Naive thymus-derived CD4-positive, alpha-beta T cell (primary cell): Measurements from ENCODE around the gene LENG1. TPM values are rescaled to one million over a fixed set of nuclear protein-coding genes. Genes with fewer than 3 reads are reported as not detected.
"Not testable (repeated sequence)": the region's sequence is repeated elsewhere in the genome, so short reads cannot be mapped to it uniquely, and the experiment has no call there.

Experiments used
- ATAC-seq: fragments of 150-1000 bp; cut with Tn5 transposase; 2 replicates; pipeline ENCODE4 v1.10.0; 2021; ENCODE audit warnings: mild to moderate bottlenecking, moderate library complexity
- CTCF ChIA-PET: fragments of 350-600 bp; sonication (Branson Sonifier 250); formaldehyde crosslinking; loops from one replicate; lab custom pipeline; 2021; ENCODE audit warnings: antibody characterized with exemption; lab: Charles Lee
- POLR2A ChIA-PET: fragments of 350-600 bp; sonication (Branson Sonifier 250); formaldehyde crosslinking; loops from one replicate; lab custom pipeline; 2021; ENCODE audit warnings: antibody characterized with exemption, inconsistent platforms; lab: Charles Lee
- DNase-seq, 9 donors: peaks; one replicate each; pipeline versions ENCODE4 v3.0.0 to v3.0.0-alpha.2; 2020 to 2022; ENCODE audit warnings: mixed read lengths in 1 of 9
- H3K27ac ChIP-seq: one replicate; pipeline ENCODE4 v1.7.0; 2013; ENCODE audit warnings: mild to moderate bottlenecking, low read depth, low read length, moderate library complexity
- H3K27me3 ChIP-seq, 2 donors: one replicate each; pipeline ENCODE4 v1.7.0; 2013; ENCODE audit warnings: low read length in 2 of 2, mild to moderate bottlenecking in 2 of 2, moderate library complexity in 2 of 2; ENCODE audit not compliant: control insufficient read depth in 2 of 2, insufficient read depth in 2 of 2
- H3K36me3 ChIP-seq, 3 experiments: 1 replicate in 2 of 3; 2 replicates in 1 of 3; pipeline ENCODE4 v1.7.0; 2013; ENCODE audit warnings: low read length in 3 of 3, mild to moderate bottlenecking in 3 of 3, moderate library complexity in 1 of 3; ENCODE audit not compliant: insufficient read depth in 3 of 3, control insufficient read depth in 2 of 3
- H3K4me1 ChIP-seq, 2 donors: one replicate each; pipeline ENCODE4 v1.7.0; 2013; ENCODE audit warnings: low read length in 2 of 2, mild to moderate bottlenecking in 2 of 2, moderate library complexity in 1 of 2; ENCODE audit not compliant: control insufficient read depth in 2 of 2, insufficient read depth in 2 of 2
- H3K4me3 ChIP-seq: 2 replicates; pipeline ENCODE4 v1.7.0; 2013; ENCODE audit warnings: mild to moderate bottlenecking, low read length
- H3K9me3 ChIP-seq, 3 experiments: 1 replicate in 2 of 3; 2 replicates in 1 of 3; pipeline ENCODE4 v1.7.0; 2013; ENCODE audit warnings: low read length in 3 of 3; ENCODE audit not compliant: control insufficient read depth in 2 of 3
- H3K27ac Mint-ChIP-seq, 9 donors: one replicate each; pipeline ENCODE4 v1.8.0; 2020 to 2022; ENCODE audit warnings: mixed read lengths in 9 of 9, mild to moderate bottlenecking in 8 of 9, moderate library complexity in 5 of 9, inconsistent platforms in 2 of 9
- H3K27me3 Mint-ChIP-seq, 5 donors: one replicate each; pipeline ENCODE4 v1.8.0; 2021 to 2022; ENCODE audit warnings: mixed read lengths in 5 of 5, mild to moderate bottlenecking in 1 of 5
- H3K36me3 Mint-ChIP-seq, 5 donors: one replicate each; pipeline ENCODE4 v1.8.0; 2020 to 2022; ENCODE audit warnings: mixed read lengths in 5 of 5, mild to moderate bottlenecking in 3 of 5, inconsistent platforms in 1 of 5
- H3K4me1 Mint-ChIP-seq, 7 donors: one replicate each; pipeline ENCODE4 v1.8.0; 2020 to 2022; ENCODE audit warnings: mixed read lengths in 7 of 7, mild to moderate bottlenecking in 3 of 7, inconsistent platforms in 1 of 7
- H3K4me3 Mint-ChIP-seq, 10 donors: one replicate each; pipeline ENCODE4 v1.8.0; 2020 to 2022; ENCODE audit warnings: mild to moderate bottlenecking in 10 of 10, mixed read lengths in 10 of 10, moderate library complexity in 6 of 10, inconsistent platforms in 2 of 10
- H3K9me3 Mint-ChIP-seq, 11 donors: one replicate each; pipeline ENCODE4 v1.8.0; 2020 to 2022; ENCODE audit warnings: mixed read lengths in 11 of 11, mild to moderate bottlenecking in 4 of 11, inconsistent platforms in 1 of 11, moderate library complexity in 1 of 11
- intact Hi-C, 2 donors: fragments of 100-400 bp; cut with micrococcal nuclease; formaldehyde crosslinking; loops; one replicate each; pipeline ENCODE4 v1.15.1; 2023
- polyA plus RNA-seq, 2 donors: library from polyadenylated mRNA; unstranded; fragments of 300-500 nt; fragmentation: Illumina TruSeq; gene quantifications; one replicate each; pipeline ENCODE4 v1.2.3, GENCODE V29; 2021
- total RNA-seq, 6 experiments: library from RNA in 5 of 6; stranded (reverse) in 5 of 6; gene quantifications; 1 replicate in 5 of 6; 2 replicates in 1 of 6; pipeline ENCODE4 v1.2.3 and lab custom pipeline; 2021 to 2026

LENG1 gene
- total and polyA plus RNA-seq, 7 experiments from 2014 or later: 7.1 to 20.4 (median 11.9) TPM

- CTCF ChIA-PET: interaction anchor here (1.0 to 1.1 kb wide), 2 partner anchors 58 to 94 kb away, joined by 4 to 7 read pairs; no protein-coding TSS in a partner anchor
- no peak within 1 kb of the TSS for H3K27ac ChIP-seq
- no peak within 1 kb of the TSS for H3K4me3 ChIP-seq
- intact Hi-C loops: no loop called here
- no peak for ATAC-seq
- H3K4me1 ChIP-seq: peaks cover 3 to 4% of the 10 kb centered on the region in 2 donors
- Mint-ChIP-seq H3K36me3 (peaks cover 0 to 4% (median 0%) of the 10 kb centered on the region in 5 donors), H3K27ac (no peak within 1 kb of the TSS), H3K9me3 (no peaks in the 10 kb centered on the region), H3K27me3 (no peaks in the 10 kb centered on the region), H3K4me3 (no peak within 1 kb of the TSS), H3K4me1 (peaks cover 0 to 7% (median 5%) of the 10 kb centered on the region in 7 donors)
- POLR2A ChIA-PET: interaction anchor here (1.0 to 2.4 kb wide), 5 partner anchors 14 to 28 kb away, joined by 4 to 9 read pairs (median 6); partner anchors contain the start of genes LENG1, MBOAT7, RPS9 and TSEN34
- no peaks in the 10 kb centered on the region for H3K9me3 ChIP-seq
- H3K36me3 ChIP-seq: peaks cover 0 to 6% (median 0%) of the 10 kb centered on the region in 3 experiments
- no peak for DNase-seq
- H3K27me3 ChIP-seq: no peaks in the 10 kb centered on the region
These were observed 13.2 kb upstream of the LENG1 start, which contains the start of gene TMC4 for GRCh38 chr19:54172471-54173358. Gene TMC4, minus strand, starts transcription at chr19:54173160. Its CDS starts 43 bp downstream, at chr19:54173117.

- H3K9me3 Mint-ChIP-seq, H3K4me1 ChIP-seq, H3K9me3 ChIP-seq, H3K4me3 Mint-ChIP-seq, H3K4me3 ChIP-seq, ATAC-seq, H3K27ac Mint-ChIP-seq, H3K36me3 ChIP-seq, H3K27me3 ChIP-seq, H3K27me3 Mint-ChIP-seq, intact Hi-C loops, CTCF ChIA-PET, H3K4me1 Mint-ChIP-seq, H3K27ac ChIP-seq, DNase-seq, H3K36me3 Mint-ChIP-seq: not testable (repeated sequence)
- POLR2A ChIA-PET: interaction anchor here (0.6 to 2.4 kb wide), 3 partner anchors 17 to 198 kb away, joined by 4 to 9 read pairs (median 4); partner anchors contain the start of genes MBOAT7 and RPS9
These were observed 12.4 kb upstream of the LENG1 start for GRCh38 chr19:54171736-54172431.

GRCh38 chr19:54169149-54169740 is 9.7 kb upstream of the LENG1 start:
- Mint-ChIP-seq H3K27ac (no peak overlapping the region), H3K27me3 (no peaks in the 10 kb centered on the region), H3K4me1 (peaks cover 6 to 19% (median 11%) of the 10 kb centered on the region in 7 donors), H3K9me3 (no peaks in the 10 kb centered on the region), H3K36me3 (no peaks in the 10 kb centered on the region), H3K4me3 (no peak overlapping the region)
- no peak overlapping the region for H3K4me3 ChIP-seq
- no peak for DNase-seq
- H3K9me3 ChIP-seq: no peaks in the 10 kb centered on the region
- intact Hi-C loops: loop anchor here (2.0 to 10.0 kb wide), 2 partner anchors 222 to 1486 kb away; partner anchors contain the start of gene U2AF2 (in 1 of the 2)
- no peak for ATAC-seq
- H3K27ac ChIP-seq: no peak overlapping the region
- CTCF ChIA-PET: interaction anchor here (1.5 to 3.5 kb wide), 3 partner anchors 33 to 65 kb away, joined by 5 to 12 read pairs (median 5); partner anchors contain the start of gene CNOT3
- POLR2A ChIA-PET: interaction anchor here (0.8 to 3.0 kb wide), 2 partner anchors 10 to 20 kb away, joined by 4 to 7 read pairs; partner anchors contain the start of genes LENG1 and MBOAT7
- H3K36me3 ChIP-seq: no peaks in the 10 kb centered on the region
- H3K27me3 ChIP-seq: no peaks in the 10 kb centered on the region
- H3K4me1 ChIP-seq: peaks cover 4 to 9% of the 10 kb centered on the region in 2 donors

- intact Hi-C loops: loop anchor here (1.0 to 10.0 kb wide), 5 partner anchors 21 to 1486 kb away; partner anchors contain the start of genes MBOAT7 (in 2 of the 2) and U2AF2 (in 1 of the 2)
- CTCF ChIA-PET: interaction anchor here (1.0 to 3.5 kb wide), 3 partner anchors 21 to 66 kb away, joined by 3 to 12 read pairs (median 4); partner anchors contain the start of gene MBOAT7
- peak; percentile 89 for ATAC-seq
These were observed 8.8 kb upstream of the LENG1 start for GRCh38 chr19:54168174-54168917.

GRCh38 chr19:54165222-54165621 is 5.7 kb upstream of the LENG1 start:
- H3K36me3 Mint-ChIP-seq: peaks cover 0 to 2% (median 0%) of the 10 kb centered on the region in 5 donors
- peak overlapping the region in 3 of 10 donors; percentile 55 to 91 (median 79) for H3K4me3 Mint-ChIP-seq
- Histone ChIP-seq H3K4me1 (peaks cover 15 to 29% of the 10 kb centered on the region in 2 donors), H3K27me3 (no peaks in the 10 kb centered on the region), H3K36me3 (no peaks in the 10 kb centered on the region), H3K4me3 (no peak overlapping the region), H3K9me3 (no peaks in the 10 kb centered on the region), H3K27ac (no peak overlapping the region)
- ChIA-PET CTCF (interaction anchor here (0.9 kb wide), 1 partner anchor 66 kb away, joined by 3 read pairs; no protein-coding TSS in a partner anchor), POLR2A (interaction anchor here (0.8 kb wide), 1 partner anchor 36 kb away, joined by 3 read pairs; the partner anchor contains the start of gene RPS9)
- H3K4me1 Mint-ChIP-seq: peaks cover 29 to 48% (median 38%) of the 10 kb centered on the region in 7 donors
- H3K27ac Mint-ChIP-seq: peak overlapping the region in 1 of 9 donors; percentile 21
- peaks cover 0 to 3% (median 0%) of the 10 kb centered on the region in 11 donors for H3K9me3 Mint-ChIP-seq
- DNase-seq (no peak), ATAC-seq (no peak)
- no peaks in the 10 kb centered on the region for H3K27me3 Mint-ChIP-seq
- intact Hi-C loops: loop anchor here in 1 of 2 donors (10.0 kb wide), 1 partner anchor 1490 kb away; the partner anchor contains the start of gene U2AF2

More at GRCh38 chr19:54168174-54168917, 8.8 kb upstream of the LENG1 start:
- no peak overlapping the region for H3K27ac Mint-ChIP-seq
- Histone ChIP-seq H3K27me3 (no peaks in the 10 kb centered on the region), H3K36me3 (no peaks in the 10 kb centered on the region), H3K27ac (no peak overlapping the region), H3K9me3 (no peaks in the 10 kb centered on the region), H3K4me3 (no peak overlapping the region), H3K4me1 (peaks cover 4 to 12% of the 10 kb centered on the region in 2 donors)
- POLR2A ChIA-PET: interaction anchor here (3.0 kb wide), 1 partner anchor 21 kb away, joined by 7 read pairs; the partner anchor contains the start of gene MBOAT7
- DNase-seq: peak; percentile 66 to 94 (median 82)
- no peaks in the 10 kb centered on the region for H3K27me3 Mint-ChIP-seq
- no peaks in the 10 kb centered on the region for H3K36me3 Mint-ChIP-seq
- H3K4me3 Mint-ChIP-seq: peak overlapping the region in 2 of 10 donors; percentile 8 to 28
- no peaks in the 10 kb centered on the region for H3K9me3 Mint-ChIP-seq
- H3K4me1 Mint-ChIP-seq: peaks cover 10 to 25% (median 17%) of the 10 kb centered on the region in 7 donors
